Adrenal gland (tissue), 12 donors: Measurements from ENCODE around the gene COX20. TPM values are rescaled to one million over a fixed set of nuclear protein-coding genes. Genes with fewer than 3 reads are reported as not detected.
A peak's percentile ranks its signal among the peaks of the same experiment; 100 is the strongest.
"Not testable (repeated sequence)": the region's sequence is repeated elsewhere in the genome, so short reads cannot be mapped to it uniquely, and the experiment has no call there.

Experiments
- DNase-seq, 7 donors: peaks; one replicate each; pipeline ENCODE4 v3.0.0-alpha.2; 2019 to 2020
- H3K27ac ChIP-seq, 5 donors: fragments of 200-600 bp; sonication (generic) in 4 of 5; 1 replicate in 3 of 5; 2 replicates in 2 of 5; pipeline versions ENCODE4 v1.5.1 to v1.8.0; 2016 to 2020; ENCODE audit warnings: mild to moderate bottlenecking in 1 of 5
- H3K27me3 ChIP-seq: fragments of 200-600 bp; 2 replicates; pipeline ENCODE4 v1.8.0; 2021
- H3K36me3 ChIP-seq, 2 donors: fragments of 200-600 bp; replicated peaks in 1 of 2; 1 replicate in 1 of 2; 2 replicates in 1 of 2; pipeline versions ENCODE4 v1.5.1 to v1.8.0; 2018 to 2022
- H3K4me1 ChIP-seq, 2 donors: fragments of 200-600 bp; replicated peaks in 1 of 2; 1 replicate in 1 of 2; 2 replicates in 1 of 2; pipeline versions ENCODE4 v1.5.1 to v1.8.0; 2018 to 2021
- H3K4me3 ChIP-seq, 4 donors: fragments of 200-600 bp; sonication (generic) in 3 of 4; one replicate each; pipeline ENCODE4 v1.5.1; 2016 to 2018
- H3K9me3 ChIP-seq, 3 donors: fragments of 200-600 bp; sonication (generic) in 1 of 3; replicated peaks in 1 of 3; 1 replicate in 2 of 3; 2 replicates in 1 of 3; pipeline versions ENCODE4 v1.5.1 to v1.8.0; 2016 to 2021
- CTCF ChIP-seq, 6 experiments: fragments of 450-650 bp in 4 of 6; fragments of 200-600 bp in 2 of 6; sonication (generic) in 1 of 6; IDR thresholded peaks; 1 replicate in 5 of 6; 2 replicates in 1 of 6; pipeline versions ENCODE4 v1.5.1 to v1.8.0; 2016 to 2021; ENCODE audit warnings: antibody characterized with exemption in 6 of 6, mild to moderate bottlenecking in 2 of 6, moderate library complexity in 1 of 6
- POLR2A ChIP-seq, 2 donors: fragments of 450-650 bp; IDR thresholded peaks; one replicate each; pipeline ENCODE4 v1.6.1; 2017; ENCODE audit warnings: antibody characterized with exemption in 2 of 2, mild to moderate bottlenecking in 2 of 2, moderate library complexity in 1 of 2
- WGBS, 4 donors: extraction: QIAGEN DNeasy Blood & Tissue Kit in 2 of 4; methylation state at CpG; one replicate each; pipeline versions ENCODE4 v1.1.5 to v1.1.7; 2013 to 2017; 5-methylcytosine and 5-hydroxymethylcytosine counted together
- intact Hi-C, 2 donors: fragments of 100-400 bp; cut with DNase I; formaldehyde crosslinking; loops; one replicate each; pipeline versions ENCODE4 v1.14.1 to v1.15.0; 2022 to 2023
- polyA plus RNA-seq, 3 donors: library from polyadenylated mRNA; stranded (reverse); fragments of 200-250 nt in 2 of 3; fragments of 350-450 nt in 1 of 3; fragmentation: Illumina TruSeq in 1 of 3; extraction: RNeasy Lipid Tissue Mini Kit (QIAGEN cat#74804) in 1 of 3; gene quantifications; one replicate each; pipeline ENCODE4 v1.2.3, GENCODE V29; 2013 to 2014
- total RNA-seq, 9 donors: library from RNA; depleted of rRNA in 4 of 9; stranded (reverse); fragments of >200 nt in 4 of 9; fragments of 120-200 nt in 1 of 9; fragmentation: NEBNext Ultra II Directional in 1 of 9; extraction: Animal tissue kit (Norgen Biotek cat#: 25700) in 1 of 9; gene quantifications; one replicate each; pipeline versions ENCODE4 v1.1.0 to v1.2.4, GENCODE V29; 2013 to 2023
- donor health status: healthy with polysubstance abuse.
- donor health status: Bipolar disorder and iron deficiency.
- donor health status: DM: yes; HTN: yes; CAD: no.
- donor health status: DM: no; HTN: no; CAD: no.
- donor health status: DM: no; HTN: no; CAD: no.
- donor health status: DM: yes; HTN: yes; CAD: no.

The COX20 gene
- total and polyA plus RNA-seq, 12 donors: 32.2 to 265 (median 46.2) TPM

GRCh38 chr1:244830639-244831038 lies 4.8 kb upstream of the COX20 start:
- Histone ChIP-seq H3K36me3 (no peaks in the 10 kb centered on the region), H3K4me3 (no peak overlapping the region), H3K27ac (no peak overlapping the region), H3K9me3 (no peaks in the 10 kb centered on the region), H3K27me3 (no peaks in the 10 kb centered on the region), H3K4me1 (peaks cover 5 to 11% of the 10 kb centered on the region in 2 donors)
- TF ChIP-seq CTCF (IDR thresholded peaks at IDR 0.05) (no peak), POLR2A (IDR thresholded peaks at IDR 0.05) (no peak)
- 77 to 84% (median 78%) methylated on average over 3 of the region's 3 CpGs for WGBS, 4 donors
- DNase-seq: no peak
- intact Hi-C loops: no loop called here

- 26 to 38% (median 31%) methylated on average over 8 of the region's 8 CpGs for WGBS, 4 donors
- H3K9me3 ChIP-seq, H3K27me3 ChIP-seq, H3K36me3 ChIP-seq, intact Hi-C loops: not testable (repeated sequence)
- Histone ChIP-seq H3K4me3 (peak overlapping the region in 2 of 4 donors; percentile 38 to 78), H3K27ac (peak overlapping the region; percentile 91 to 100 (median 99)), H3K4me1 (peaks cover 23 to 28% of the 10 kb centered on the region in 2 donors)
- DNase-seq: peak in 1 of 7 donors; percentile 15
Measured at GRCh38 chr1:244833260-244833659, 2.2 kb upstream of the COX20 start.

GRCh38 chr1:244833734-244834542 lies 1.5 kb upstream of the COX20 start:
- Histone ChIP-seq H3K4me1 (peaks cover 23 to 28% of the 10 kb centered on the region in 2 donors), H3K27ac (peak overlapping the region; percentile 91 to 100 (median 99)), H3K27me3 (no peaks in the 10 kb centered on the region), H3K36me3 (no peaks in the 10 kb centered on the region), H3K9me3 (no peaks in the 10 kb centered on the region), H3K4me3 (peak overlapping the region in 2 of 4 donors; percentile 38 to 78)
- intact Hi-C loops: no loop called here
- peak; percentile 56 to 81 (median 66) for DNase-seq
- TF ChIP-seq POLR2A (IDR thresholded peaks at IDR 0.05): peak; percentile 51 to 72
- TF ChIP-seq CTCF (IDR thresholded peaks at IDR 0.05): peak in 5 of 6 experiments; percentile 35 to 62 (median 53)
- 0 to 1% (median 1%) methylated on average over 32 of the region's 32 CpGs for WGBS, 4 donors

GRCh38 chr1:244834543-244835275 lies 749 bp upstream of the COX20 start:
- Histone ChIP-seq H3K27ac (peak overlapping the region; percentile 91 to 100 (median 99)), H3K36me3 (no peaks in the 10 kb centered on the region), H3K4me3 (peak overlapping the region in 2 of 4 donors; percentile 61 to 78), H3K27me3 (no peaks in the 10 kb centered on the region), H3K4me1 (peaks cover 23 to 28% of the 10 kb centered on the region in 2 donors), H3K9me3 (no peaks in the 10 kb centered on the region)
- DNase-seq: peak; percentile 84 to 94 (median 87)
- TF ChIP-seq POLR2A (IDR thresholded peaks at IDR 0.05) (peak in 1 of 2 donors; percentile 71), CTCF (IDR thresholded peaks at IDR 0.05) (no peak)
- intact Hi-C loops: no loop called here
- 0 to 1% (median 0%) methylated on average over 33 to 49 of the region's 49 CpGs for WGBS, 4 donors
